ENCODE measurements around the gene LSAMP.

DNA sequence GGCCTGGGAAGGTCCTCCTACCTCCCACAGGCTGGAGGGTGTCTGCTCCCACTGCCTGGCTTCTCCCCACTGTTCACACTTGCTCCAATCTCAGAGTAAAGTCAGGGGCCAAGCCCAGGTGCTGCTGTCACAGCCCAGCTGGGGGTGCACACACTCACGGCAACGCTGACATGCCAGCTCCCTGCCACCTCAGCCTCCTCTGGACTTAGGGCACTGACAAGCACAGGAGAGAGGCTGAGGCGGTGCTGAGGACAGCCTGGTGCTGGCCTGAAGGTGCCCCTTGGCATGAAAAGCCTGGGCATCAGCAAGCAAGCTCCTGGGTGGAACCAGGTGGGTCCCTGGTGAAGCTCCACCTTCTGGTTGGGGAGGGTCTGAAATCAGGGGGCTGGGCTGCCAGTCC, 53.0 kb downstream of the LSAMP start:
- TF ChIP-seq EZH2 (IDR thresholded peaks at IDR 0.05; ENCODE audit: low read depth, unreplicated experiment) = no peak
- no peak for TF ChIP-seq CTCF (conservative IDR thresholded peaks at IDR 0.05; ENCODE audit: low read depth in 2 of 2)
